CD4-positive, alpha-beta T cell treated with Interleukin-17A for 1 hour (primary cell): ENCODE results near the gene CWH43.
"Not testable (repeated sequence)": the region's sequence is repeated elsewhere in the genome, so short reads cannot be mapped to it uniquely, and the experiment has no call there.

ENCODE experiments used
- DNase-seq: peaks from one replicate; pipeline ENCODE4 v3.0.0-alpha.2; 2020

Gene CWH43

GRCh38 chr4:49098034-49098759, 112.1 kb downstream of the CWH43 start:
- not testable (repeated sequence) for DNase-seq

GRCh38 chr4:49099831-49100444, 113.9 kb downstream of the CWH43 start:
- DNase-seq, result not testable (repeated sequence)

- DNase-seq, result not testable (repeated sequence)
These were observed 116.3 kb downstream of the CWH43 start for GRCh38 chr4:49102344-49102898.

GRCh38 chr4:49103436-49104136, 117.5 kb downstream of the CWH43 start:
- not testable (repeated sequence) for DNase-seq

- not testable (repeated sequence) for DNase-seq
These were observed 118.3 kb downstream of the CWH43 start for GRCh38 chr4:49104231-49104930.

GRCh38 chr4:49105248-49105904, 119.3 kb downstream of the CWH43 start:
- DNase-seq, result not testable (repeated sequence)

- not testable (repeated sequence) for DNase-seq
These were observed 121.2 kb downstream of the CWH43 start for GRCh38 chr4:49107262-49107661.

- DNase-seq, result not testable (repeated sequence)
These were observed 122.3 kb downstream of the CWH43 start for GRCh38 chr4:49108183-49108978.

GRCh38 chr4:49109567-49110166, 123.6 kb downstream of the CWH43 start:
- not testable (repeated sequence) for DNase-seq

- not testable (repeated sequence) for DNase-seq
These were observed 124.5 kb downstream of the CWH43 start for GRCh38 chr4:49110579-49110978.
